Upper lobe of left lung (tissue), 4 donors: Measurements from ENCODE around the gene CDIPT.

ENCODE experiments used
- CTCF ChIP-seq, 6 experiments: fragments of 450-650 bp in 4 of 6; fragments of 200-600 bp in 2 of 6; sonication (generic) in 2 of 6; IDR thresholded peaks; one replicate each; pipeline ENCODE4 v1.5.1; 2016 to 2019; ENCODE audit warnings: antibody characterized with exemption in 6 of 6
- EP300 ChIP-seq, 4 donors: sonication (generic); formaldehyde crosslinking; IDR thresholded peaks; one replicate each; pipeline ENCODE4 v1.5.1; 2017; ENCODE audit warnings: antibody characterized with exemption in 4 of 4, control low read depth in 2 of 4
- POLR2A ChIP-seq, 4 donors: fragments of 450-650 bp; IDR thresholded peaks; one replicate each; pipeline ENCODE4 v1.5.1; 2016 to 2017; ENCODE audit warnings: antibody characterized with exemption in 4 of 4, mild to moderate bottlenecking in 2 of 4
- POLR2AphosphoS5 ChIP-seq, 2 donors: sonication (generic); formaldehyde crosslinking; IDR thresholded peaks; one replicate each; pipeline ENCODE4 v1.5.1; 2017; ENCODE audit warnings: antibody characterized with exemption in 2 of 2

- TF ChIP-seq POLR2AphosphoS5 (IDR thresholded peaks at IDR 0.05) = no peak
- no peak for TF ChIP-seq CTCF (IDR thresholded peaks at IDR 0.05)
- TF ChIP-seq POLR2A (IDR thresholded peaks at IDR 0.05) = no peak
- no peak for TF ChIP-seq EP300 (IDR thresholded peaks at IDR 0.05)
These were observed 50.0 kb downstream of the CDIPT start for GRCh38 chr16:29812754-29813643.
